H1 (cell line): ENCODE results near the gene UGT1A6. TPM values are rescaled to one million over a fixed set of nuclear protein-coding genes. Genes with fewer than 3 reads are reported as not detected.
"Not testable (repeated sequence)": the region's sequence is repeated elsewhere in the genome, so short reads cannot be mapped to it uniquely, and the experiment has no call there.

Experiments used
- CTCF ChIA-PET: fragments of 300-600 bp; sonication (Branson Sonifier 250); formaldehyde crosslinking; loops from one replicate; lab custom pipeline; 2021; ENCODE audit not compliant: partially characterized antibody; lab: Charles Lee
- POLR2A ChIA-PET: fragments of 300-600 bp; sonication (Branson Sonifier 250); formaldehyde crosslinking; loops from one replicate; lab custom pipeline; 2021; ENCODE audit warnings: inconsistent platforms; ENCODE audit not compliant: partially characterized antibody; lab: Charles Lee
- DNase-seq, 2 experiments: peaks; one replicate each; pipeline versions ENCODE4 v3.0.0 to v3.0.0-alpha.2; 2010 to 2022; ENCODE audit warnings: low spot score in 2 of 2, low read depth in 1 of 2, mixed read lengths in 1 of 2
- FAIRE-seq: peaks from 2 replicates; lab custom pipeline; 2011; peaks lifted over from hg19 to GRCh38; lab: Jason Lieb, UNC
- H2AFZ ChIP-seq: 2 replicates; pipeline ENCODE4 v1.8.1; 2012; ENCODE audit warnings: low read length, inconsistent platforms
- H2AK5ac ChIP-seq: 2 replicates; pipeline ENCODE4 v1.6.1; 2013; ENCODE audit warnings: low read depth, low read length
- H2BK120ac ChIP-seq: replicated peaks from 2 replicates; pipeline ENCODE3; 2013; ENCODE audit warnings: low read depth, low read length, inconsistent platforms
- H2BK12ac ChIP-seq: 2 replicates; pipeline ENCODE4 v1.6.1; 2013; ENCODE audit warnings: low read depth, low read length
- H2BK15ac ChIP-seq: 2 replicates; pipeline ENCODE4 v1.6.1; 2013; ENCODE audit warnings: low read length
- H2BK20ac ChIP-seq: 2 replicates; pipeline ENCODE4 v1.6.1; 2013; ENCODE audit warnings: low read length
- H2BK5ac ChIP-seq: 2 replicates; pipeline ENCODE4 v1.6.1; 2013; ENCODE audit warnings: low read depth, low read length
- H3K14ac ChIP-seq: 2 replicates; pipeline ENCODE4 v1.6.1; 2013; ENCODE audit warnings: inconsistent platforms; ENCODE audit not compliant: insufficient read length
- H3K18ac ChIP-seq: 2 replicates; pipeline ENCODE4 v1.6.1; 2013; ENCODE audit warnings: low read length; ENCODE audit errors: extremely low read depth
- H3K23ac ChIP-seq: 2 replicates; pipeline ENCODE4 v1.6.1; 2013; ENCODE audit warnings: inconsistent platforms; ENCODE audit not compliant: insufficient read length
- H3K23me2 ChIP-seq: 2 replicates; pipeline ENCODE4 v1.6.1; 2013; ENCODE audit warnings: low read depth, low read length
- H3K27ac ChIP-seq: 2 replicates; pipeline ENCODE4 v1.6.1; 2011; ENCODE audit warnings: low read depth, low read length, inconsistent platforms
- H3K27me3 ChIP-seq, 4 experiments: replicated peaks in 1 of 4; 1 replicate in 1 of 4; 2 replicates in 3 of 4; pipeline versions ENCODE4 v1.6.1 to v1.8.1; 2011 to 2013; ENCODE audit warnings: low read length in 3 of 4, mild to moderate bottlenecking in 3 of 4, inconsistent platforms in 2 of 4, mixed read lengths in 2 of 4, moderate library complexity in 1 of 4; ENCODE audit not compliant: control insufficient read depth in 3 of 4, insufficient read depth in 3 of 4; ENCODE audit errors: extremely low read depth in 1 of 4
- H3K36me3 ChIP-seq, 4 experiments: 2 replicates each; pipeline versions ENCODE4 v1.6.1 to v1.8.1; 2011 to 2013; ENCODE audit warnings: mild to moderate bottlenecking in 4 of 4, low read length in 3 of 4, moderate library complexity in 2 of 4, control low read depth in 1 of 4, inconsistent platforms in 1 of 4; ENCODE audit not compliant: insufficient read depth in 4 of 4, control insufficient read depth in 2 of 4
- H3K4ac ChIP-seq: replicated peaks from 2 replicates; pipeline ENCODE3; 2013; ENCODE audit warnings: low read length, low read depth, mixed read lengths, inconsistent platforms; ENCODE audit not compliant: insufficient read length
- H3K4me1 ChIP-seq, 4 experiments: replicated peaks in 1 of 4; 1 replicate in 1 of 4; 2 replicates in 3 of 4; pipeline versions ENCODE4 v1.6.1 to v1.8.1; 2011 to 2013; ENCODE audit warnings: low read length in 3 of 4, inconsistent platforms in 2 of 4, mixed read lengths in 1 of 4; ENCODE audit not compliant: insufficient read depth in 4 of 4, control insufficient read depth in 3 of 4
- H3K4me2 ChIP-seq, 2 experiments: 2 replicates each; pipeline versions ENCODE4 v1.6.1 to v1.8.1; 2011 to 2013; ENCODE audit warnings: low read depth in 2 of 2, low read length in 2 of 2, control low read depth in 1 of 2, inconsistent platforms in 1 of 2, mild to moderate bottlenecking in 1 of 2; ENCODE audit not compliant: insufficient read depth in 1 of 2
- H3K4me3 ChIP-seq, 4 experiments: fragments of 200-600, 300-600 bp in 1 of 4; sonication (generic), shearing (Covaris generic), sonication (Bioruptor Twin) in 1 of 4; 2 replicates each; pipeline versions ENCODE4 v1.5.1 to v1.8.1; 2011 to 2016; ENCODE audit warnings: low read length in 4 of 4, low read depth in 3 of 4, control low read depth in 2 of 4, inconsistent platforms in 2 of 4, mild to moderate bottlenecking in 2 of 4, mixed read lengths in 1 of 4, moderate library complexity in 1 of 4; ENCODE audit not compliant: insufficient read depth in 2 of 4; ENCODE audit errors: extremely low read depth in 1 of 4
- H3K56ac ChIP-seq: replicated peaks from 2 replicates; pipeline ENCODE3; 2013; ENCODE audit warnings: low read depth, mild to moderate bottlenecking, mixed read lengths, low read length, inconsistent platforms; ENCODE audit not compliant: insufficient read length
- H3K79me1 ChIP-seq: 2 replicates; pipeline ENCODE4 v1.6.1; 2013; ENCODE audit warnings: low read depth, low read length, control low read depth
- H3K79me2 ChIP-seq, 2 experiments: 2 replicates each; pipeline versions ENCODE4 v1.6.1 to v1.8.1; 2012 to 2013; ENCODE audit warnings: low read length in 2 of 2, mild to moderate bottlenecking in 2 of 2, inconsistent platforms in 1 of 2; ENCODE audit not compliant: insufficient read depth in 2 of 2, control insufficient read depth in 1 of 2
- H3K9ac ChIP-seq, 4 experiments: replicated peaks in 1 of 4; 1 replicate in 1 of 4; 2 replicates in 3 of 4; pipeline versions ENCODE4 v1.6.1 to v1.8.1; 2011 to 2013; ENCODE audit warnings: low read depth in 3 of 4, low read length in 3 of 4, control low read depth in 2 of 4, mild to moderate bottlenecking in 2 of 4, moderate library complexity in 2 of 4, inconsistent platforms in 1 of 4; ENCODE audit errors: extremely low read depth in 1 of 4
- H3K9me3 ChIP-seq, 2 experiments: 2 replicates each; pipeline versions ENCODE4 v1.6.1 to v1.8.1; 2012 to 2013; ENCODE audit warnings: mild to moderate bottlenecking in 2 of 2, moderate library complexity in 2 of 2, control low read depth in 1 of 2, inconsistent platforms in 1 of 2, low read depth in 1 of 2, low read length in 1 of 2, mixed read lengths in 1 of 2; ENCODE audit not compliant: insufficient read depth in 2 of 2
- H4K20me1 ChIP-seq, 2 experiments: replicated peaks in 1 of 2; 2 replicates each; pipeline versions ENCODE3 to v1.8.1; 2011 to 2013; ENCODE audit warnings: inconsistent platforms in 2 of 2, low read length in 2 of 2, mild to moderate bottlenecking in 1 of 2; ENCODE audit not compliant: insufficient read depth in 2 of 2, control insufficient read depth in 1 of 2
- H4K5ac ChIP-seq: 2 replicates; pipeline ENCODE4 v1.6.1; 2013; ENCODE audit warnings: low read length, low read depth, mixed read lengths, inconsistent platforms; ENCODE audit not compliant: insufficient read length
- H4K8ac ChIP-seq: 2 replicates; pipeline ENCODE4 v1.8.0; 2013; ENCODE audit warnings: mild to moderate bottlenecking, moderate library complexity, low read length, inconsistent platforms; ENCODE audit not compliant: insufficient read depth; ENCODE audit errors: extremely low read depth
- H4K91ac ChIP-seq: replicated peaks from 2 replicates; pipeline ENCODE3; 2013; ENCODE audit warnings: low read length, mixed read lengths, inconsistent platforms; ENCODE audit not compliant: insufficient read length
- WGBS, 2 experiments: shearing (Covaris generic) in 1 of 2; methylation state at CpG; one replicate each; pipeline versions ENCODE4 v1.1.6 to v1.1.7; 2013 to 2015; ENCODE audit warnings: low lambda C conversion rate in 2 of 2, mixed read lengths in 2 of 2, inconsistent platforms in 1 of 2, low coverage in 1 of 2, missing lambda C conversion rate in 1 of 2; ENCODE audit not compliant: insufficient replicate concordance in 2 of 2, insufficient coverage in 1 of 2, insufficient read length in 1 of 2; ENCODE audit errors: extremely low coverage in 1 of 2, missing lambda C conversion rate in 1 of 2; 5-methylcytosine and 5-hydroxymethylcytosine counted together
- polyA plus RNA-seq, 7 experiments: library from polyadenylated mRNA; depleted of rRNA in 3 of 7; stranded (reverse) in 5 of 7; unstranded in 2 of 7; fragments of >200 nt in 5 of 7; fragments of 200-250 nt in 2 of 7; gene quantifications; 1 replicate in 5 of 7; 2 replicates in 1 of 7; 4 replicates in 1 of 7; pipeline versions ENCODE4 v1.2.1 to v1.2.3, GENCODE V29; 2011 to 2013; ENCODE audit warnings: missing spikeins in 2 of 7, mixed read lengths in 2 of 7
- total RNA-seq: library from RNA; stranded (reverse); fragmentation: NEBNext Ultra II Directional; extraction: Animal tissue kit (Norgen Biotek cat#: 25700); gene quantifications from 2 replicates; pipeline ENCODE4 v1.2.1, GENCODE V29; 2021

UGT1A6 gene
- total and polyA plus RNA-seq, 2 of the 8 experiments (the other 6 are each of a cell fraction or from before 2014, with no cell fraction given): not detected

DNA sequence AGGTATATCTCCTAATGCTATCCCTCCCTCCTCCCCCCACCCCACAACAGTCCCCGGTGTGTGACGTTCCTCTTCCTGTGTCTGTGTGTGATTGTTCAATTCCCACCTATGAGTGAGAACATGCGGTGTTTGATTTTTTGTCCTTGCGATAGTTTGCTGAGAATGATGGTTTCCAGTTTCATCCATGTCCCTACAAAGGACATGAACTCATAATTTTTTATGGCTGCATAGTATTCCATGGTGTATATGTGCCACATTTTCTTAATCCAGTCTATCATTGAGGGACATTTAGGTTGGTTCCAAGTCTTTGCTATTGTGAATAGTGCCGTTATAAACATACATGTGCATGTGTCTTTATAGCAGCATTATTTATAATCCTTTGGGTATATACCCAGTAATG lies 8.2 kb downstream of the UGT1A6 start:
- H2BK15ac ChIP-seq, H3K27ac ChIP-seq, H3K4me3 ChIP-seq, H2AFZ ChIP-seq, DNase-seq, H2BK120ac ChIP-seq, H2BK12ac ChIP-seq, H3K4ac ChIP-seq, H4K91ac ChIP-seq, H3K9me3 ChIP-seq, H3K36me3 ChIP-seq, H3K27me3 ChIP-seq, H3K18ac ChIP-seq, H3K56ac ChIP-seq, H3K79me1 ChIP-seq, H2AK5ac ChIP-seq, H3K23me2 ChIP-seq, H3K79me2 ChIP-seq, H3K23ac ChIP-seq, POLR2A ChIA-PET, H4K20me1 ChIP-seq, H3K14ac ChIP-seq, H2BK20ac ChIP-seq, H3K4me2 ChIP-seq, H4K5ac ChIP-seq, H3K4me1 ChIP-seq, H3K9ac ChIP-seq, H2BK5ac ChIP-seq, H4K8ac ChIP-seq, CTCF ChIA-PET, FAIRE-seq: not testable (repeated sequence)
- 100% methylated on average over 4 of the region's 5 CpGs; no CpG with 5 or more reads in 1 of the 2 experiments for WGBS, 2 experiments
